CD4-positive, alpha-beta T cell treated with Interleukin-17A for 4 hours (primary cell): ENCODE results near the gene PRCD.

Experiments used
- DNase-seq: peaks from one replicate; pipeline ENCODE4 v3.0.0-alpha.2; 2020; ENCODE audit warnings: mixed read lengths

Gene PRCD, protein sequence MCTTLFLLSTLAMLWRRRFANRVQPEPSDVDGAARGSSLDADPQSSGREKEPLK

DNA sequence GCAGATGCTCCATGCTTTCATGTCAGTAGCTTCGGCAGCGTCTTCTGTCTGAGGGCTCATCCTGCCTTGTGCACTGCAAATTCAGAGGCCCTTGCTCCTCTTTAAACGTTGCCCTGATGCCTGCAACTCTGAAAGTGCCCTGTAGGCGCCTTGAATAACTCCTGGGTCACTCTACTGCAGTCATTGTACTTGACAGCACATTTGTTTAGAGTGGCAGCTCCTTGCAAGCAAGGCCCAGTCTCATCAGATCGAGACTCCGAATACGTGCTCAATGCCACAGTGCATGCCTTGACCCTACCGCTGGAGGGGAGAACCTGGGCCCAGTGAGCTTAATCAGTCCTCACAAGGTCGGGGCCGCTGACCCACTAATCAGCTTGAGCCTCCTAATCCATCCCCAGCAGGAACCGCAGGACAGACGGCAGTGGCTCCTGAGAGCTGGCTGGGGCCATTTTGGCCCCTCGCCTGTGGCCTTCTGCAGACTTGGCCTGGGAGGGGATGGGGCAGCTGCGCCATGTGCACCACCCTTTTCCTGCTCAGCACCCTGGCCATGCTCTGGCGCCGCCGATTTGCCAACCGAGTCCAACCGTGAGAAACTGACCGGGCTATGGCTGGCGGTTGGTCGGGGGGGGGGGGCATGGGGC lies at the start of gene PRCD:
Gene PRCD (plus strand): TSS at position 414 of the 641 bp plus-strand sequence. CDS start 98 bp downstream, at position 512.
- no peak for DNase-seq

DNA sequence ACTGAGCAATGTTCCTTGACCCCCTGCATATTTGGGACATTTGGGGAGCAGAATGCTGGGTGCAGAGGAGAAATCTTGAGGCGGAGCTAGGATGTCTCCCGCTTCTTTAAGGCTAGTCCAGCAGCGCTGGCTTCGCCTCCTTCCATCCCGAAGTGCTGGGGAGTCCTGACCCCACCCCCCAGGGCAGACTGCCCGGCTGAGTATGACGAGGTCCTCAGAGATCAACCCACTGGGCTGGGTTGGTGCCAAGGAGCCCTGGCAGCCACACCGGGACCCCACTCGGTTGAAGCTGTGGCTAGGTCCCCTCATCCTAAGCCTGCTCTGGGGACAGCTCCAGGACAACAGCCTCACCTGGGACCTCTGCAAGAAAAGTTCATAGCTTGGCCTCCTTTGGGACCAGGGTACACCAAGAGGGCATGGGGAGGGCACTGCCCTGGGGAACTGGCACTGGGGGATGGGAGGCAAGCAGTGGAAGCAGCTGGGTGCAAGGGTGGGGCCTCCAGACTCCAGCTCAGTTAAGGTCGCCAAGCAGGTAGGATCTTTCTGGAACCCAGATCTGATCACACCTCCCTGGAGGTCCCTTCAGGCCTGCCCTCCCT lies 49.6 kb upstream of the PRCD start:
- DNase-seq: no peak

DNA sequence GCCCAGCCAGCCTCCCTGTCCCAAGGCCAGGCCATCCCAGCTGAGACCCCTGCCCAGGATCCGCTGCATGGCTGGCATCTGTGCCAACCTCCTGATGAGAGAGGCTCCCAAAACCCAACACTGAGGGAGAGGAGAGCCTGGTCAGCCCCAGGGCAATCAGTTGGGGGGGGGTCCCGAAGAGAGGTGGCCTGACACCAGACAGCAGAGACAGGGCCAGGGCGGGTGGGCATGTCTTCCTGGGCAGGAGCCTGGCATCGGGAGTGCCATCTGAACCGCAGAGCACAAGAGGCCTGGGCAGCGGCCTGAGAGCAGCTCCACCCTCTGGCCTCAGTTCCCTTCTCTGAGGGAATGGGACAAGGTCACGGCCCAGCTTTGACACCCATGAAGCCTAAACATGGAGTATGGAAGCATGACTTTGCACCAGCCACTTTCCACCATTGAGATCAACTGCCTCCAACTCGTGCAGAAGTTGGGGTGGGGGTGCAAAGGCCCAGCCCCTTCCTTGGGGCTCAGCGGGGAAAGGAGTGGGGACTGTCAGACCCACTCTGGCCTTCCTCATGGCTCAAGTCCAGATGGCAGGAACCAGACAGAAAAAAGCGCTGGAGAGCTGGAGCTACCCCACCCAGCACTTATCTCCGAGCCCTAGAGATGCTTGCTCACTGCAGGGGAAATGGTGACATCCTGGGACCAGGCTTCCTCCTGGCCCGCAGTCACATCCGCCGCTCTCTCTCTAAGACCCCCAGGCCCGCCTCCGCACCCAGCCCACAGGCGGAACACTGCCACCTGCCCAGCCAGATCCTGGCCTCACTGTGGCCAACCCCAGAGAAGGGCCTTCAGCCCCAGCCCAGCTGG lies 48.3 kb upstream of the PRCD start:
- no peak for DNase-seq

DNA sequence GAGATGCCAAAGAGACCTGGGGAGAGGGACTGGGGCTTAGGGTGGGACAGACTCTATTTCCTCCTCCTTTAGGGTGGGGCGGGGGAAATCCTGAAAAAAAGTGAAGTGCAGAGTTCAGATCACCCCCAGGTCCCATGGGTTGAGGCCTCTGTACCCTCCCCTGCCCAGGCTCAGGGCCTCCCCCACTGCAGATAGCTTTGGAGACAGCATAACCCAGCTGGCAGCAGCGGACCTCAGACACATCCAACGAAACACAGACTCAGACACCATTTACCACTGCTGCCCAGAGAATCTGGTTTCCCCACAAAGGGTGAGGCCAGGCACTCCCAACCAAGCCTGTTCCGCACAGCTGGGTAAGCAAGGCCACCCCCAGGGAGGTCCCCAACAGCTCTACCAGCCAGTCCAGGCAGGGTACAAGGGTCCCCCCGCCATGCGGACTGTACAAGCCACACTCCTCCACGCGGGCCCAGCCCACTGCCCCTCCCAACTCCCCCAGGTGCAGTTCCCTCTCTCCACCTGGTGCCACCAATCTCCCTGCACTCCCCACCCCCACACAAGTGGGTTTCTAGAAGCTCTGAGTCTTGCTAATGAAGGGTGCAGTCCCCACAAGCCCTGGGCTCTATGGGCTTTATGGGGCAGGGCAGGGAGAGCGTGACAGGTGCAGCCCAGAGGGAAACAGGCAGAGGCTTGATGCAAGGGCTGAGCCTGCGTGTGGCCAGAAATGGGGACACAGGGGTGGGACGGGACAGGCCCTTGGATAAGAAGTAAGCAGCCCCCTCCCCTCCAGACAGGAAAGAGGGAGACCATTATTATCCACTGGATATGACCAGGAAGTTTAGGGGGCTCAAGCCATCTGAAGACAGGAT lies 47.5 kb upstream of the PRCD start:
- no peak for DNase-seq

DNA sequence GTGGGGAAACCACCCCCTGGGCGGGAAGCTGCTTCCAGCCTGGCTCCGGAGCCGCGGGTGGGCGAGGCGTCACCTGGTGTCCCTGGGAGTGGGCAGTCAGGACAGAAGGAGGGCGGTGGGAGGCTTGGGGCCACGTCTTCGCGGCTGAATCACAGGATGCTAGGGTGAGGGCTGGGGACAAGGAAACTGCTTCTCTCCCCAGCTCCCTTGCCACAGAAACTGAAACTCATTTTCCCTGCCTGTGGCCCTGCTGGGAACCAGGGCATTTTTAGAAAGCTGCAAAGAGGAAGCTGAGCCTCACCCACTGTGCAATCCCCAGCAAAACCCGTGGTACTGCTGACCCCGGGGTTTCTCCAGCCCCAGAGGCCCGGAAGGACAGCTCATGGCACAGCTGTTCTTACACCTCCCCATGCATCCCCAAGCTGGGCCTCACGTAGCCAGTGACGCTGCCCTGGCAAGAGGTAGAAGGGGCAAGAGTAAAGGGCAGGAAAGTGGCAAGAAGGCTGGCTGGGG lies 46.8 kb upstream of the PRCD start:
- DNase-seq: peak; percentile 45

DNA sequence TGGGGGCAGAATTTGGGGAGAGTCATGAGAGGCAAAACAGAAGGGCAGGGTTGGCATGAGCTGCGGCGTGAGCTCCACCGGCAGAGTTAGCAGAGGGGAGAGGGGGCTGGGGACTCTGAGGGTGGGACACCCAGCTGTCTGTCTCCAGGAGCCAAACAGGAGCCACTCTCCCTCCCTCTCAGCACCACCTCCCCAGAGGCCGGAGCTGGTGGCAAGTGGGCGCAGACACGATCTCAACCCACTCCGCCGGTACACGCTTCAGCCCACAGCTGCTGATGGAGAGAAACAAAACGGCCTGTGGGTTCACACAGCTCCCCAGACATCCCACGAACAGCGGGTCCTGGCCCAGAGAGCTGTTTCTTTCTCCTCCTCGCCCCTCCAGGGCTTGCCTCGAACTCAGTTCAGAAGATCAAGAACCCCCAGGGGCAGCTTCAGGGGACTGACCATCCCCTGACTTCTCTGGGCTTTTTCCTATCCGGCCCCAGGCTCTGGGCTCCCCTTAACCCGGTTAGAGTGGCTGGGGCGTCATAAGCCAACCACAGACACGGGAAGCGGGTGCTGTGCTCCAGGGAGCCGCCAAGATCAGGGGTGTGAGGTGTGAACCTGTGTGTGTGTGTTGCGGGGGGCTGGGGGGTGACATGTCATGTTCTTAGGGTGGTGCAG lies 46.2 kb upstream of the PRCD start:
- DNase-seq: peak; percentile 49

DNA sequence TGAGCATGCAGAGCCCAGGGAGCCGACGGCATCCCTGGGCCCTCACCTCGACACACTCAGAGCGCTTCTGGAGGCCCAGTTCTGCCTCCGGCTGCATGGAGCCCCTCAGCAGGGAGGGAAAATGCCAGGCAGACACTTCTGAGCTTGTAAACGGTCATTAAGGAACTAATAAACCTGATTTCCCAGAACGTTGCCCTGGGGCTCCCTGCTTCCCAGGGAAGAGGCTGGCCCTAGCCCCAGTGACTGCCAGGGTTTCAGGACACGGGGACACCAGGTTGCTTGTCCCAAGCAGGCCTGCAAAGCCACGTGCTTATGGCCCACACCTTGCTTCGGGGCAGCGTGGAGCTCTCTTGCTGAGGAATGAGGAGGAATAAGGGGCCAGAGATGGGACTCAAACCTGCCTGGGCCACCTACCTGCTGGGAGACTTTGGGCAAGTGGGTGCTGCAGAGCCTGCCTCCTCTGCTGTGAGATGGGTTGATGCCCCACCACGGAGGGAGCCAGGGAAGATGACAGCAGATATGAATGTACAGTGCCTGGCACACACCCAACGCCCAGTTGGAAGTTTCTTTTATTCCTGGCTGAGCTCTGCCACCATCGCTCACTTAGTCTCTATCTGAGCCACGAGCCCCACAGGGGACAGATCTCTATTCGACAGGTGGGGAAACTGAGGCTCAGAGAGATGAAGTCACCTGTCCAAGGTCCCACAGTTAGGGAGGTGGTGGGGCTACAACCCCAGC lies 44.0 kb upstream of the PRCD start:
- no peak for DNase-seq

DNA sequence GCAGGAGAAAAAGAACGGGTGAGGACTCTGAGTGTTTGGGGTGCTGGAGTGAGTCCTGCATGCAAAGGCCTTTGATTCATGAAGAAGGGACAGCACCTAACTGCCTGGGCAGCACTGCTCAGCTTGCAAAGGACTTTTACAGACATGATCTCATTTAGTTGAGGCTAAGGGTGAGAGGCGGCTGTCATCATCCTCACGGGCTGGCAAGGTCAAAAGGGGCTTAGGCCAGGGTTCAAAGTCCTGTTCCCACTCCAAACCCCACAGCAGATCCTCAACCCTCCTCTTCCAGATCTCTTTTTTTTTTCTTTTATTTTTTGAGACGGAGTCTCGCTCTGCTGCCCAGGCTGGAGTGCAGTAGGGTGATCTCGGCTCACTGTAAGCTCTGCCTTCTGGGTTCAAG lies 43.4 kb upstream of the PRCD start:
- no peak for DNase-seq

DNA sequence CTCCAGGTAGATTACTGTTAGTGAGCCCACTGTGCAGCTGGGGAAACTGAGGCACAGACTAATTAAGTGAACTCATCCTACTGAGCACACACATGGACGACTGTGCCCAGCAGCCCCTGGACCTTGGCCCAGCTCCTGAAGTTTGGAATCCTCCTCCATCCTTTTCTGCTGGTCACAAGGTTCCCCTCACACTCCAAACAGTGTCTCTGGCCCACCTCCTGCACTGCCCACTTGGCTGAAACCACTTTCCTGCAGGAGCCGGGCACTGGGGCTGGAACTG lies 42.2 kb upstream of the PRCD start:
- DNase-seq: no peak

DNA sequence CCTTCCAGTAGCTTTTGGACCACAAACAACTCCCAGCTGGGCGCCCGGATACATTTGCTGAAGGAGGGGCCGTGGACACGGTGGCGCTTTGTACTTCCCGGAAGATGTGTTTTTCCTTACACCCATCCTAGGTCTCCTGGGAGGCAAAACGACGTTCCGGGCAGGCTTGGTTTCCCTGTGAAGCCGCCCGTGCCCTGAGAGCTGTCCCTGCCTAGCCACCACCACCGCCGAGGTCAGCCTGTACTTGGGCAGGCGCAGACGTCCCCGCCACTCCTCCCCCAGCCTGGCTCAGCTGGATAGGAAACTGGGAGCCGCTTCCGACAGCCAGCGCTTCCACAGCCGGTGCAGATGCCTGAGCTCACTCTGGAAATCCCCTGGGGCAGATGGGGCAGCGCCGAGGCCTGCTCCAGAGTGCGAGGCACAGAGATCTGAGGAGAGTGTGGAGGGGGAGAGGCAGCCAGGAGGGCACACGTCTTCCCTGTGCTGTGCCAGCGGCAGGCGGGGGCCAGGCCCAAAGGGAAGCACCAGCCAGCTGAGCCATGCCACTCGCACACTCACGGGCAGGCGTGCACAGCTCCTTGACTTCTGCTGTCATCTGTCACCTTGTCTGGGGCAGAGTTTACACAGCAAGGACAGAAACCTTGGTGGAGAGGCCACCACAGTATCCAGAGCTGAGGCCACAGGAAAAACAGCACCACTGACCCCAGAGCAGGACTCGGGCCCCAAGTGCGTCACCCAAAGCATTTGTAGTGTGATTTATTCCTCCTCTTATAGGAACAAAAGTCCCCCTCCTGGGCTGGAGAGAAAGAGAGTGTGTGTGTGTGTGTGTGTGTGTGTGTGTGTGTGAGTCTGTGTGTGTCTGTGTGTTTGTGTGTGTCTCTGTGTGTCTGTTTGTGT lies 41.6 kb upstream of the PRCD start:
- no peak for DNase-seq

DNA sequence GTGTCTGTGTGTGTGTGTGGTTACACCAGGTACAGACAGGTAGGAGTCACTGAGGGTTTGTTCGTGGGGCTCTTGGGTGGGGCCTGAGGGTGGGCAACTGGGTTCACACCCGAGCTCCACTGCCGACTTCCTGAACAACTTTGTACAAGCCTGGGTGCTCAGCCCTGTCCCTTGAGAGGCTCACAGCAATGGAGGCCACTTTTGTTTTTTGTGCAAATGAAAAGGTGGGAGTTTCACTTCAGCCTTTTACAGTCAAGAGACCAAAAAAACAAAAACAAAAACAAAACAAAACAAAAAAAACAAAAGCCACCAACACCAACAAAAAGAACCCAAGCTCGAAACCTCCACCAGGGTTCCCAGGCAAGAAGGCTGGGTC lies 41.0 kb upstream of the PRCD start:
- DNase-seq: no peak

DNA sequence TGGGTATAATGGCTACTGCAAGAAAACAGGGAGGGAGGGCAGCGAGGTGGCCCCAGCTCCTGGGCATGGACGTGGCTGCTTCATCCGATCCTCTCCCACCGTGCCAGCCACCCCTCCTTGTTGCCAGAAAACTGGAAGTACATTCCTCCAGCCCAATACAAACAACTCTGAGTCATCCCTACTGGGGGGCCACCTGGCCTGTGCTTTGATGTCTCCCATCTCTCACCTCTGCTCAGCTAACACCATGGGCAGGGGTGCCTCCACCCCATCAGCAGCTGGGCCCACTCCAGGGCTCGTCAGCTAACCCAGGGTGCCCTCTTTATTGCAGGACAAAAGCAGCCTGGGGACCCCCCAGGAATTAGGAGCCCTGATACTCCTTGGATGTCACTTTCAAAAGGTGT lies 40.6 kb upstream of the PRCD start:
- no peak for DNase-seq

DNA sequence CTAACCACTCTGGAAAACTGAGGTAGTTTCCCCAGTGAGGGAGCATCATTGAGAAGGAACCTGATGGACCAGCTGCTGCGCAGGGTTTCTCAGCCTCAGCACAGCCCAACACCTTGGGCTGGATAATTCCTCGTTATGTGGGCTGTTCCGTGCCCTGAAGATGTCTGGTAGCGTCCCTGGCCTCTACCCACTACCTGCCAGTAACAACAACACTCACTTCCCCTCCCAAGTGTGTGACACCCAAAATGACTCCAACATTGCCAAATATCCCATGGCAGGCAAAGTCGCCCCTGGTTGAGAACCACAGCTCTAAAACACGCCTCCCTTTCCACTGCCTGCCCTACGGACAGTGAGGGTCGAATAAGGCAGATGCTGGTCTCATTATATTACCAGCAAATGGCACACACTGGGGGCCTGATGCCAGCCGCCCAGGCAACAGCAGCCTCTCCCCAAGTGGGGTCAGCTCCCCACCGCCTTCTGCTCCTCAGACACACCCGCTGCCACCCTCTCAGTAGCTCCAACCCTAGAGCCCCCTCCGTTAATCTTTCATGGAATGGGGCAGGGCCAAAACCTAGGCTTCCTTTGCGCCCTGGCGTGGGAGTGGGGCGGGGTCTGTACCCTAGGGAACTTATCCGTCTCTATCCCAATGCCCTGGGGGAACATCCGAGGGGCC lies 39.6 kb upstream of the PRCD start:
- no peak for DNase-seq

DNA sequence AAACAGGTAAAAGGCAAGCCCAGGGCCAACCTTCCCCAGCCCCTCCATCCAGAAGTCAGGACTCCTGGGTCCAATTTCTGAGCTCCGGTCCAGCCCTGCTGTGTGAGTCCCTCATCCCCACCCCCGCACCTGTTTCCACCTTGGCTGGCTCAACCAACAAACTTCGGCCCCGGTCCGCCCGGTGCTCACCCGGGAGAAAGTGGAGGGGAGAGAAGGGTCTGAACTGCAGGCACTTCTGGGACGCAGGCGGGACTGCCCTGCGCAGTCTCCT lies 39.2 kb upstream of the PRCD start:
- DNase-seq: no peak

DNA sequence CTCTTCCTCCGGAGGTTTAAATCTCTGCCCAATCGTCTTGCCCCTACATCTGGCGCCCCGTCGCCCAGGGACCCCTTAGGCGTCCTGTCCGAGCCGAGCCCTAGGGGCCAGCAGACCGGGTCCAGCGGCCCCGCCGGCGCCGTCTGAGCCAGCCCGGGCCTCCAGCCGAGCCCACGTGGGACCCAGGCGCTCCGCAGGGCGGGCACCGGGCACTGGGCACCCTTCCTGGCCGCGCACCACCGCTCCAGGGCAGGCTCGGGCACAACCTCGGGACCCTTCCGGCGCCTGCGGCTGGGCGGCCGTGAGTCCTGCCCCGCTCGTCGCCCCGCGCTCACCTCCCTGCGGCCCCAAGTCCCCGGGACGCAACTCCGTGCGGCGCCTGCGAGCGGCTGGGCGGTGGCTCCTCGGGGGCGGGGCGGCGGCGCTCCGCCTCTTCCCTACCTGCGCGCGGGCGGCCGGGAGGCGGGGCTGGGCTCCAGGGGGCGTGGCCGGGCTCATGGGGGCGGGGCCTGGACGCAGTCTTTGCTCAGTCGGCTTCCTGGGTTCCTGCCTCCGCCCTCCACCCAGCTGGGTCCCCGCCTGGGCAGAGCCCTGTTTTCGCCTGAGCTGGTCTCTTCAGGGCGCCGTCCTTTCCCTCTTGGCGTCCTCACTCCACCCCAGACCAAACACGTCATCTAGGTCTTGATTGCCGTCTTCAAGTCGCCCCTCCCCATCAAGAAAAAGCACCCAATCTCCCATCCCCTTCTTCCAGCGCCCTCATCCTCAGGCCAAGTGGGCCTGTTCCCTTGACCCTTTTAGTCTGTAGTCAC lies 38.6 kb upstream of the PRCD start, which contains the start of gene RHBDF2:
Gene RHBDF2 (minus strand): TSS at position 406 of the 809 bp plus-strand sequence. CDS start 19,899 bp downstream, outside the sequence.
- DNase-seq: peak; percentile 96

DNA sequence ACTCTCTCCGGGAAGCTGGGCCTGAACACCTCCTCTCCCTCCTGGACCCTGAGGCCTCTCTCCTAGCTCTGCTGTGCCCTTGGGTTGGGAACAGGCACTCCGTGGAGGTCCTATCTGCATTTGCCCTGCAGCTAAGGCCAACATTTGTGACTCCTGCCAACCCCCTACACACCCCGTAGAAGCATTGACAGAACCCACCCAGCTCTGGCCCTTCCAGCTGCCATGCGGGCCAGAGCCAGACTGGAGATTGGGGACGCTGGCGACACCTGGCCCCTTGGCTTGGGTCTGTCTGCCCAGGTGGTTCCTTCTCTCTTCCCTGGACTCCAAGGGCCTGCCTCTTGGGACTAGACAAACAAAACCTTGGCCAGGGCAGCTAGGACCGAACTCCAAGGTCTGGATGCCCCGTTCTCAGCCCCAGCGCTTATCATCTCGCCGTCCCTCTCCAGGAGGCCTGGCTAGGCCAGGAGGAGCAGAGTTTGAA lies 38.0 kb upstream of the PRCD start:
- DNase-seq: no peak

DNA sequence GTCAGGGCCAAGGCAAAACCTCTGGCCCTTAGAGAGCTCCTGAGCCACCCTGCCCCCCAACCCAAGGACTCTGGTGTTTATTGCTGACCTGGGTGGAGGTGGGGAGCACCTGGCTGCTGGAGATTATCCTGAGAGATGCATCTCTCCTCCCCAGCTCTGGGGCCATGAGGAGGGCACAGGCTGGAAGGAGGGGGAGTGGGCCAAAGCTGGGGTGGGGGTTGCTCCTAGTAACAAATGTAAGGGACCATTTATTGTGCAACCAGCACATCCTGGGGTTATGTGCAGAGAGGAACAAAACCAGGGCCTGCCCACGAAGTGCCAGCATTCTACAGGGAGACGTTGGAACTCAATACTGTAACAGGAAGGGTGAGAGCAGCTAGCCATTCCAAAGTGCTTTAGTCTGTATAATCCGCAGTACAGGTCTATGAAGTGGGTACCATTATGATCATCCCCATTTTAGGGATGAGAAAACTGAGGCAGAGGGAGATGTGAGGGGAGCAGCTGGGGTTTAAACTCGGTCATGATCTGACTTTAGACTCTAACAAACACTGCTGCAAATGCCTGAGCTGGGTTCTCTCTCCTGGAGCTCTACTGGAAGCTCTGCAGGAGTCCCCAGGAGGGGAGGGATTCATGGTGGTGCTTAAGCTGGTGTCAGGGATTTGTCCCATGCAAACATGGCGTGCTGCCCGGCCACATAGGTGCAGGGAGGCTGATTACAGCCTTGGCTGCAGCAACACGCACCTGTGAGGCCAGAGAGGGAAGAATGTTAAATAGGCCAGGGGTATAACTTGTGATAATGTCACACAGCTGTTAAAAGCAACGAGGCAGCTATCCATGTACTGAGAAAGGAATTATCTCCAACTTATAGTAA lies 37.3 kb upstream of the PRCD start:
- no peak for DNase-seq

DNA sequence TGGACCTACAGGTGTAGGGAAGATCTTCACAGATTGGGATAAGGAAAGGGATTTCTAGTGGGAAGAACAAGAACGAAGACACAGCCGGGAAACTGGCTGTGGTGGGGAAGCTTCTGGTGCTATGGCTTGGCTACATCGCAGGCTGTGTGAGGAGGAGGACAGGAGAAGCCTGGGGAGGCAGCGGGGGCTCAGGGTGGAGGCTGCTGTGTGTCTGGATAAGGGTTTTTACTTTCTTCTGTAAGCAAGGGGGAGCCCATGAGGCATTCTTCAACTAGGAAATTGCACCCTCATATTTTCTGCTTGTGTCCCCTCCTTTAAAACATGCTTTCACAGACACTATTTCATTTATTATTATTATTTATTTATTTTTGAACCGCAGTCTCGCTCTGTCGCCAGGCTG lies 35.7 kb upstream of the PRCD start:
- DNase-seq: no peak
